HEK293 (cell line): ENCODE data around the gene ZKSCAN5.

Experiments
- KLF1 ChIP-seq: fragments of 450-650 bp; formaldehyde crosslinking; IDR thresholded peaks from 2 replicates; pipeline ENCODE4 v1.5.1; 2016; ENCODE audit warnings: missing biosample characterization, missing genetic modification characterization
- TCF7L2 ChIP-seq: IDR thresholded peaks from 2 replicates; pipeline ENCODE4 v1.6.1; 2011; ENCODE audit warnings: low read depth, mild to moderate bottlenecking, inconsistent platforms, low read length, moderate library complexity, borderline replicate concordance
- ZBTB21 ChIP-seq: fragments of 450-650 bp; formaldehyde crosslinking; IDR thresholded peaks from 2 replicates; pipeline ENCODE4 v1.5.1; 2017; ENCODE audit warnings: missing biosample characterization, missing genetic modification characterization
- ZNF121 ChIP-seq: fragments of 450-650 bp; formaldehyde crosslinking; IDR thresholded peaks from 2 replicates; pipeline ENCODE4 v1.5.1; 2016; ENCODE audit warnings: missing biosample characterization, missing genetic modification characterization
- ZNF140 ChIP-seq: fragments of 450-650 bp; formaldehyde crosslinking; IDR thresholded peaks from 2 replicates; pipeline ENCODE4 v1.5.1; 2016; ENCODE audit warnings: missing biosample characterization, missing genetic modification characterization
- ZNF341 ChIP-seq: fragments of 450-650 bp; formaldehyde crosslinking; IDR thresholded peaks from 2 replicates; pipeline ENCODE4; 2016; ENCODE audit warnings: low read depth, missing biosample characterization, missing genetic modification characterization
- TF ChIP-seq, protein P1 (sequence below): fragments of 450-650 bp; formaldehyde crosslinking; IDR thresholded peaks from 2 replicates; pipeline ENCODE4 v1.5.1; 2016; ENCODE audit warnings: missing biosample characterization, missing genetic modification characterization
- TF ChIP-seq, protein P2 (sequence below): fragments of 450-650 bp; formaldehyde crosslinking; IDR thresholded peaks from 2 replicates; pipeline ENCODE4 v1.5.1; 2017; ENCODE audit warnings: missing biosample characterization, missing genetic modification characterization

DNA sequence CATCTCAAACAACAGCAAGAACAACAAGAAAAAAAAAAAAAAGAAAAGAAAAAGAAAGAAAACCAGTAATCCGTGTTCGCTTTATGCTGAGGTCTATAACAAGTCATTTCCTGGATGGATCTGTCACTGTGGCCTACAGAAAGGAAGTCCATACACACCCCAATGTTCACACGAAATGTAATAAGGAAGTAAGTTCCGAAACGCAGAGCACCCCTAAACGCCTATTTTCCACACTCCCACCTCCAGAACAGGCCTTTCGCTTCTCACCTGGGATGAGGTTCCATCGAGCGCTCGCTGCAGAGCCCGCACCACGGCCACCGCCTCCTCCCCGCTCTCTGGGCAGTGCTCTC, 5.1 kb upstream of the ZKSCAN5 start:
- no peak for TF ChIP-seq KLF1 (tag by site-specific recombination)
- TF ChIP-seq, protein P1, sequence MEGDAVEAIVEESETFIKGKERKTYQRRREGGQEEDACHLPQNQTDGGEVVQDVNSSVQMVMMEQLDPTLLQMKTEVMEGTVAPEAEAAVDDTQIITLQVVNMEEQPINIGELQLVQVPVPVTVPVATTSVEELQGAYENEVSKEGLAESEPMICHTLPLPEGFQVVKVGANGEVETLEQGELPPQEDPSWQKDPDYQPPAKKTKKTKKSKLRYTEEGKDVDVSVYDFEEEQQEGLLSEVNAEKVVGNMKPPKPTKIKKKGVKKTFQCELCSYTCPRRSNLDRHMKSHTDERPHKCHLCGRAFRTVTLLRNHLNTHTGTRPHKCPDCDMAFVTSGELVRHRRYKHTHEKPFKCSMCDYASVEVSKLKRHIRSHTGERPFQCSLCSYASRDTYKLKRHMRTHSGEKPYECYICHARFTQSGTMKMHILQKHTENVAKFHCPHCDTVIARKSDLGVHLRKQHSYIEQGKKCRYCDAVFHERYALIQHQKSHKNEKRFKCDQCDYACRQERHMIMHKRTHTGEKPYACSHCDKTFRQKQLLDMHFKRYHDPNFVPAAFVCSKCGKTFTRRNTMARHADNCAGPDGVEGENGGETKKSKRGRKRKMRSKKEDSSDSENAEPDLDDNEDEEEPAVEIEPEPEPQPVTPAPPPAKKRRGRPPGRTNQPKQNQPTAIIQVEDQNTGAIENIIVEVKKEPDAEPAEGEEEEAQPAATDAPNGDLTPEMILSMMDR (tag by site-specific recombination): no peak
- no peak for TF ChIP-seq ZNF121
- no peak for TF ChIP-seq ZNF140
- TF ChIP-seq ZBTB21 (tag by site-specific recombination): no peak
- no peak for TF ChIP-seq ZNF341 (tag by site-specific recombination)
- TF ChIP-seq, protein P2, sequence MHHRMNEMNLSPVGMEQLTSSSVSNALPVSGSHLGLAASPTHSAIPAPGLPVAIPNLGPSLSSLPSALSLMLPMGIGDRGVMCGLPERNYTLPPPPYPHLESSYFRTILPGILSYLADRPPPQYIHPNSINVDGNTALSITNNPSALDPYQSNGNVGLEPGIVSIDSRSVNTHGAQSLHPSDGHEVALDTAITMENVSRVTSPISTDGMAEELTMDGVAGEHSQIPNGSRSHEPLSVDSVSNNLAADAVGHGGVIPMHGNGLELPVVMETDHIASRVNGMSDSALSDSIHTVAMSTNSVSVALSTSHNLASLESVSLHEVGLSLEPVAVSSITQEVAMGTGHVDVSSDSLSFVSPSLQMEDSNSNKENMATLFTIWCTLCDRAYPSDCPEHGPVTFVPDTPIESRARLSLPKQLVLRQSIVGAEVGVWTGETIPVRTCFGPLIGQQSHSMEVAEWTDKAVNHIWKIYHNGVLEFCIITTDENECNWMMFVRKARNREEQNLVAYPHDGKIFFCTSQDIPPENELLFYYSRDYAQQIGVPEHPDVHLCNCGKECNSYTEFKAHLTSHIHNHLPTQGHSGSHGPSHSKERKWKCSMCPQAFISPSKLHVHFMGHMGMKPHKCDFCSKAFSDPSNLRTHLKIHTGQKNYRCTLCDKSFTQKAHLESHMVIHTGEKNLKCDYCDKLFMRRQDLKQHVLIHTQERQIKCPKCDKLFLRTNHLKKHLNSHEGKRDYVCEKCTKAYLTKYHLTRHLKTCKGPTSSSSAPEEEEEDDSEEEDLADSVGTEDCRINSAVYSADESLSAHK (tag by site-specific recombination): no peak
- TF ChIP-seq TCF7L2: no peak
